GM12892 (cell line): ENCODE results near the gene SYNJ2.

ENCODE experiments used
- POLR2A ChIP-seq: IDR thresholded peaks from 2 replicates; pipeline ENCODE4 v1.6.1; 2011; ENCODE audit warnings: low read depth, low read length, control low read depth
- POLR2AphosphoS5 ChIP-seq: IDR thresholded peaks from 2 replicates; pipeline ENCODE4 v1.6.1; 2011; ENCODE audit warnings: low read depth, low read length, control low read depth
- TAF1 ChIP-seq: IDR thresholded peaks from 2 replicates; pipeline ENCODE4 v1.6.1; 2011; ENCODE audit warnings: low read depth, mild to moderate bottlenecking, control low read depth, low read length, borderline replicate concordance

- no peak for TF ChIP-seq POLR2AphosphoS5
- TF ChIP-seq POLR2A, result no peak
- no peak for TF ChIP-seq TAF1
These were observed 17.6 kb upstream of the SYNJ2 start for GRCh38 chr6:157964100-157964499.
